Naive thymus-derived CD8-positive, alpha-beta T cell (primary cell): Measurements from ENCODE around the gene AIG1. TPM values are rescaled to one million over a fixed set of nuclear protein-coding genes. Genes with fewer than 3 reads are reported as not detected.
A peak's percentile ranks its signal among the peaks of the same experiment; 100 is the strongest.
"Not testable (repeated sequence)": the region's sequence is repeated elsewhere in the genome, so short reads cannot be mapped to it uniquely, and the experiment has no call there.

Experiments used
- ATAC-seq, 2 donors: fragments of 150-1000 bp; cut with Tn5 transposase in 1 of 2; sonication (Bioruptor Pico), chemical (Tn5 transposase) in 1 of 2; 1 replicate in 1 of 2; 2 replicates in 1 of 2; pipeline ENCODE4 v1.10.0; 2021; ENCODE audit warnings: mild to moderate bottlenecking in 2 of 2, moderate library complexity in 2 of 2
- POLR2A ChIA-PET: fragments of 350-600 bp; sonication (Branson Sonifier 250); formaldehyde crosslinking; loops from one replicate; lab custom pipeline; 2021; ENCODE audit warnings: antibody characterized with exemption; lab: Charles Lee
- DNase-seq, 10 donors: peaks; one replicate each; pipeline versions ENCODE4 v3.0.0 to v3.0.0-alpha.2; 2020 to 2022
- H3K27ac Mint-ChIP-seq, 10 donors: one replicate each; pipeline ENCODE4 v1.8.0; 2020 to 2022; ENCODE audit warnings: mild to moderate bottlenecking in 10 of 10, mixed read lengths in 10 of 10, moderate library complexity in 4 of 10, inconsistent platforms in 1 of 10
- H3K27me3 Mint-ChIP-seq, 5 donors: one replicate each; pipeline ENCODE4 v1.8.0; 2021 to 2022; ENCODE audit warnings: mixed read lengths in 5 of 5
- H3K36me3 Mint-ChIP-seq, 3 donors: one replicate each; pipeline ENCODE4 v1.8.0; 2020 to 2022; ENCODE audit warnings: mixed read lengths in 3 of 3, mild to moderate bottlenecking in 2 of 3, inconsistent platforms in 1 of 3
- H3K4me1 Mint-ChIP-seq, 4 donors: one replicate each; pipeline ENCODE4 v1.8.0; 2021 to 2022; ENCODE audit warnings: mixed read lengths in 4 of 4
- H3K4me3 Mint-ChIP-seq, 10 donors: one replicate each; pipeline ENCODE4 v1.8.0; 2020 to 2022; ENCODE audit warnings: mild to moderate bottlenecking in 10 of 10, mixed read lengths in 10 of 10, moderate library complexity in 6 of 10, inconsistent platforms in 1 of 10
- H3K9me3 Mint-ChIP-seq, 9 donors: one replicate each; pipeline ENCODE4 v1.8.0; 2020 to 2022; ENCODE audit warnings: mixed read lengths in 9 of 9, mild to moderate bottlenecking in 3 of 9, inconsistent platforms in 1 of 9, moderate library complexity in 1 of 9
- polyA plus RNA-seq, 3 donors: library from polyadenylated mRNA; unstranded; fragments of 300-500 nt; fragmentation: Illumina TruSeq; gene quantifications; one replicate each; pipeline ENCODE4 v1.2.3, GENCODE V29; 2021
- total RNA-seq, 8 experiments: library from RNA in 2 of 8; stranded (reverse) in 2 of 8; gene quantifications; one replicate each; pipeline ENCODE4 v1.2.3 and lab custom pipeline; 2021 to 2026

Gene AIG1
- total and polyA plus RNA-seq, 5 experiments from 2014 or later = 10.0 to 19.0 (median 14.5) TPM

DNA sequence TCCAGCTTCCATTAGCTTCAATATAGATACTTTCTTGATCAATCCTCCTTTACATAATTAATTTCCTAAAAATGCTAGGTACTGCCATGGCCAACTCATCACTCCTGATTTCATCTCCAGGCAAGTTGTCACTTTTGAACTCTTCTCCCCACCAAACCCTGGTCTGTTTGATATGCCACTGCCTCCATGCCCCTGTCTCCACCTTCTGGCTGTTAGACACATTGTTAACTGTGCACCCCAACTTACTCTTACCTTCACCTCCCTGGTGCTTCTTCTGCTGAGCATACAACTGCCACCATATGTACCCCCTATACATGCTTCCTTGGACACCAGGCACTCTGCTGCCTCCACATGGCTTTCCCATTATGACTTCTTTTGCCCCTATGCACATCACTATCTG, 21.9 kb upstream of the AIG1 start:
- Mint-ChIP-seq H3K36me3 (no peaks in the 10 kb centered on the region), H3K27me3 (peaks cover 0 to 12% (median 8%) of the 10 kb centered on the region in 5 donors), H3K4me1 (peaks cover 0 to 1% (median 0%) of the 10 kb centered on the region in 4 donors), H3K4me3 (no peak overlapping the region), H3K27ac (no peak overlapping the region), H3K9me3 (no peaks in the 10 kb centered on the region)
- ATAC-seq (peak; percentile 57 to 59), DNase-seq (peak in 1 of 10 donors; percentile 18)
- POLR2A ChIA-PET = no interaction called here

DNA sequence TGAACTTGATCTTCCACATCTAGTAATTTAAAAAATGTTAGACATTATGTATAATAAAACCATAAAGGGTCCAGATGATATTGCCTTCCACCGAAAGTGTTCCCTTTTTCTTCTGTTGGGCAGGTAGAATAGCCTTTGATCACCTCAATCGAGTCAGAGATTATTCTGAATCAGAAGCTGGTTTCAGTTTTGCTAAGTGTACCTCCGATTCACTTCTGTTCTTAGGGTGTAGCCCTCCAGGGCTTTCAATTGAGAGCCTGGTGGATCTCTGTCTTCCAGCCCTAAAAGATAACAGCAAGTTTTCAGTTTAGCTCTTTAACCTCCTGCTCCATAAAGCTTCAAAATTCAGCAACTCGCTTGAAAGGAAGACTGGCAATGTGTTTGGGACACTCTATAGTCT, 21.1 kb upstream of the AIG1 start:
- POLR2A ChIA-PET = no interaction called here
- peaks cover 0 to 4% (median 0%) of the 10 kb centered on the region in 9 donors for H3K9me3 Mint-ChIP-seq
- DNase-seq (no peak), ATAC-seq (no peak)
- no peak overlapping the region for H3K4me3 Mint-ChIP-seq
- peaks cover 0 to 20% (median 12%) of the 10 kb centered on the region in 5 donors for H3K27me3 Mint-ChIP-seq
- H3K4me1 Mint-ChIP-seq = peaks cover 0 to 1% (median 0%) of the 10 kb centered on the region in 4 donors
- H3K36me3 Mint-ChIP-seq = no peaks in the 10 kb centered on the region
- H3K27ac Mint-ChIP-seq = no peak overlapping the region

DNA sequence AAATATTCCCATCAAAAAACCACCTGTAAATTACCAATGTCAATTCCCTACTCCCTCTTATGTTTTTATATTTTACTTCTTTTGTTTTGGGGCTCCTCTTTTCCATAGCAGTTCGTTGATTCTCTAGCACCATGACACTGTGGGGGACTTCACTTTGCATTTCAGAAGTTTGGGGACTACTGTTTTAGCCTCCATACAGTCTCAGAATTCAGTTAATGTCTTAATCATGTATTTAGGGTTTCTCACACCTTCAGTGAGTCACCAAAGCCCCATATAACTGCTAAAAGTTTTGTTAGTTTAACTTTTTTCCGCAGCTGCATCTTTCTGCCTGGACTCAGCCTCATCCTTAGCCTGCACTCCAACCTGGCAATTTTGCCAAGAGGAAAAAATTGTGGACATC, 20.7 kb upstream of the AIG1 start:
- no peak for DNase-seq
- H3K4me1 Mint-ChIP-seq = peaks cover 0 to 1% (median 0%) of the 10 kb centered on the region in 4 donors
- peaks cover 3 to 24% (median 15%) of the 10 kb centered on the region in 5 donors for H3K27me3 Mint-ChIP-seq
- H3K27ac Mint-ChIP-seq = no peak overlapping the region
- no peaks in the 10 kb centered on the region for H3K36me3 Mint-ChIP-seq
- peaks cover 0 to 4% (median 0%) of the 10 kb centered on the region in 9 donors for H3K9me3 Mint-ChIP-seq
- no peak overlapping the region for H3K4me3 Mint-ChIP-seq
- ATAC-seq = no peak
- POLR2A ChIA-PET = no interaction called here

DNA sequence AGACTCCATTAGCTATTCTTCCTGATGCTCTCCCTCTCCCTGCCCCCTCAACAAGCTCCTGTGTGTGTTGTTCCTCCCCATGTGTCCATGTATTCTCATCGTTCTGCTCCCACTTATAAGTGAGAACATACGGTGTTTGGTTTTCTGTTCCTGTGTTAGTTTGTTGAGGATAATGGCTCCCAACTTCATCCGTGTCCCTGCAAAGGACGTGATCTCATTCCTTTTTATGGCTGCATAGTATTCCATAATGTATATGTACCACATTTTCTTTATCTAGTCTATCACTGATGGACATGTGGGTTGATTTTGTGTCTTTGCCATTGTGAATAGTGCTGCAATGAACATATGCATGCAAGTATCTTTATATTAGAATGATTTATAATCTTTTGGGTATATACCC, 16.3 kb upstream of the AIG1 start:
- POLR2A ChIA-PET = not testable (repeated sequence)

DNA sequence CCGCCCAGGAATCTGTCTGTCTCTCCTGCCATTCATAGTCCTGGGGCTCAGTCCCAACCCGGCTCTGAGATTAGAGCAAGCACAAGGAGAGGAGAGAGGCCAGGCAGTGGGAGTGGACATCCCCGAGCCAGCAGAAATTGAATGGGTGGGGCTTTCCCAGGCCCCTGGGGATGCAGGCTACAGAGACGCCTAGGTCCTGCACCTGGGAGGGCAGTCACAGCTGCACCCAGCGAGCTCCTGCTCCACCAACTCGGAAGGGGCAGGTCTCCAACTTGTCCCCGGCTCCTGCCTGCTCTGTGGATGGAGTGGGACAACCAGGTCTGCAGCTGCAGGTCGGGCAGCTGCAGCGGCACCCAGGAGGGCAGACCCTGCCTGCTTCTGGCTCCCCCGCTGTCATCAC, 11.1 kb upstream of the AIG1 start:
- peaks cover 3 to 14% (median 5%) of the 10 kb centered on the region in 4 donors for H3K4me1 Mint-ChIP-seq
- no peak for ATAC-seq

More for the DNA sequence above, 16.3 kb upstream of the AIG1 start:
- not testable (repeated sequence) for H3K9me3 Mint-ChIP-seq, DNase-seq, H3K27ac Mint-ChIP-seq, H3K4me1 Mint-ChIP-seq, H3K36me3 Mint-ChIP-seq, ATAC-seq, H3K4me3 Mint-ChIP-seq
- H3K27me3 Mint-ChIP-seq = peaks cover 3 to 28% (median 15%) of the 10 kb centered on the region in 5 donors

DNA sequence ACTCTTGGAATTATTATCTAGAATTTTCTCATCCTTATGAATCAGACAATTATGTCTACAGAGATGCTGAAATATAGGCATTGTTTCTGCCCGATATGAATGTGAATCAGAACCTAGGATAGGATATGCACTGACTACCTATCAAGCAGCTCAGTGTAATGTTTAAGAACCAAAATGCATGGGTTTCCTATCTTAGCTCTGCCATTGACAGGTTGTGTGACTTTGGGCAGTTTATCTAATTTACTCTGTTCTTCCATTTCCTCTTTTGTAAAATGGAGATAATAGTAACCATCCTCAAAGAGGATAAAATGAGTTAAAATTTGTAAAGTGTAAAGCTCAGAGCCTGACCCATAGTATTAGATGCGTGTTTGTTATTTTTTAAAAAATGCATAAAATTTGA, 10.2 kb upstream of the AIG1 start:
- peaks cover 0 to 5% (median 2%) of the 10 kb centered on the region in 3 donors for H3K36me3 Mint-ChIP-seq
- peaks cover 3 to 14% (median 5%) of the 10 kb centered on the region in 4 donors for H3K4me1 Mint-ChIP-seq
- H3K27me3 Mint-ChIP-seq = peaks cover 0 to 12% (median 5%) of the 10 kb centered on the region in 5 donors
- POLR2A ChIA-PET = no interaction called here
- DNase-seq = no peak
- no peak overlapping the region for H3K4me3 Mint-ChIP-seq
- H3K27ac Mint-ChIP-seq = no peak overlapping the region
- H3K9me3 Mint-ChIP-seq = peaks cover 0 to 7% (median 0%) of the 10 kb centered on the region in 9 donors
- no peak for ATAC-seq

More for the DNA sequence above, 11.1 kb upstream of the AIG1 start:
- H3K36me3 Mint-ChIP-seq = peaks cover 0 to 5% (median 5%) of the 10 kb centered on the region in 3 donors
- no peak overlapping the region for H3K27ac Mint-ChIP-seq
- H3K9me3 Mint-ChIP-seq = peaks cover 0 to 7% (median 0%) of the 10 kb centered on the region in 9 donors
- no peak for DNase-seq
- POLR2A ChIA-PET = no interaction called here
- no peak overlapping the region for H3K4me3 Mint-ChIP-seq
- peaks cover 3 to 16% (median 11%) of the 10 kb centered on the region in 5 donors for H3K27me3 Mint-ChIP-seq

DNA sequence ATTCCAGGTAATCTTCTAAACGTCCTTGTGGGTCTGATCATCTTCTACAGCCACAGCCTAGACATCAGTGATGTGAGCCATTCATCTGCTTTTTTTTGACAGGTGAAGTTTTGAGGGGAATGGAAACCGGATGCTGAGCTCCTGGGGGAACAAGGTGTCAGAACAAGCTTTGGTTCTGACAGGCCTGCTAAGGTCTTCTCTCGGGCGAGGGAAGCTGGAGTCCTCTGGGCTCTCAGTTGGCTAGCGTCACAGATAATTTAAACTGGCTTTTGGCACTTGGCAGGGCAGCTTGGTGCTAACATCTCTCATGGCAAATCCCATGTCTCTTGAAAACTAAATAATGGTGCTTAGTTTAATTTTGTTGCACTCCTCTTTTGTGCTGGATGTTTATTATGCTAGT, 8.4 kb upstream of the AIG1 start:
- Mint-ChIP-seq H3K36me3 (peaks cover 0 to 4% (median 2%) of the 10 kb centered on the region in 3 donors), H3K9me3 (peaks cover 0 to 6% (median 0%) of the 10 kb centered on the region in 9 donors), H3K4me3 (no peak overlapping the region), H3K27ac (no peak overlapping the region), H3K4me1 (peaks cover 3 to 14% (median 5%) of the 10 kb centered on the region in 4 donors), H3K27me3 (peaks cover 0 to 5% (median 0%) of the 10 kb centered on the region in 5 donors)
- POLR2A ChIA-PET = no interaction called here
- ATAC-seq = no peak
- no peak for DNase-seq

DNA sequence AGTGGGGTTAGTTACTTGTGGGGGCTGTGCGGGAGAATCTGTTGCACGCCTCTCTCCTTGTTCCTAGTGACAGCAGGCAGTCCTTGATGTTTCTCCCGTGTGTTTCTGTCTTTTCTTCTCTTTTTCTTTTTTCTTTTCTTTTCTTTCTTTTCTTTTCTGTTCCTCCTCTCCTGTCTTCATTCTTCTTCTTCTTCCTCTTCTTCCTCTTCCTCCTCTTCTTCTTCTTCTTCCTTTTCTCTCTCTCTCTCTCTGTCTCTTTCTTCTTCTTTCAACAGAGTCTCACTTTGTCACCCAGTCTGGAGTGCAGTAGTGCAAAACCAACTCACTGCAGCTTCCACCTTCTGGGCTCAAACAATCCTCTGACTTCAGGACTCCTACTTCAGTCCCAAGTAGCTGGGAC, 6.8 kb upstream of the AIG1 start:
- POLR2A ChIA-PET = no interaction called here
- DNase-seq (no peak), ATAC-seq (no peak)
- Mint-ChIP-seq H3K9me3 (no peaks in the 10 kb centered on the region), H3K27me3 (peaks cover 0 to 5% (median 0%) of the 10 kb centered on the region in 5 donors), H3K4me1 (peaks cover 4 to 14% (median 5%) of the 10 kb centered on the region in 4 donors), H3K4me3 (no peak overlapping the region), H3K36me3 (no peaks in the 10 kb centered on the region), H3K27ac (peak overlapping the region in 3 of 10 donors; percentile 3 to 60 (median 25))

DNA sequence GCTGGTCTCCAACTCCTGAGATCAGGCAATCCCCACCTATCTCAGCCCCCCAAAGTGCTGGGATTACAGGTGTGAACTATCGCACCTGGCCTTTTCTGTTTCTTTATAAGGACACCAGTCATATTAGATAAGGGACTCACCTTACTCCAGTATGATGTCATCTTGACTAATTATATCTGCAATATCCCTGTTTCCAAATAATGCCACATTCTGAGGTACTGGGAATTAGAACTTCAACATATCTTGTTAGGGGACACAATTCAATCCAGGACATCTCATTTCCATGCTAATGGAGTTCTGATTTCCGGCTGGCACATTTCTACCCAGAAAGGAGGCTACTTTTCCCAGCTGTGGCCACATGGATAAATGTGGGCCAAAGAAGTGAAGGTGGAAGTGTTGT, 6.4 kb upstream of the AIG1 start:
- ATAC-seq (no peak), DNase-seq (no peak)
- H3K27me3 Mint-ChIP-seq = peaks cover 0 to 2% (median 0%) of the 10 kb centered on the region in 5 donors
- no peaks in the 10 kb centered on the region for H3K9me3 Mint-ChIP-seq
- no peak overlapping the region for H3K4me3 Mint-ChIP-seq
- POLR2A ChIA-PET = no interaction called here
- H3K4me1 Mint-ChIP-seq = peaks cover 4 to 14% (median 5%) of the 10 kb centered on the region in 4 donors
- no peaks in the 10 kb centered on the region for H3K36me3 Mint-ChIP-seq
- H3K27ac Mint-ChIP-seq = peak overlapping the region in 1 of 10 donors; percentile 3

DNA sequence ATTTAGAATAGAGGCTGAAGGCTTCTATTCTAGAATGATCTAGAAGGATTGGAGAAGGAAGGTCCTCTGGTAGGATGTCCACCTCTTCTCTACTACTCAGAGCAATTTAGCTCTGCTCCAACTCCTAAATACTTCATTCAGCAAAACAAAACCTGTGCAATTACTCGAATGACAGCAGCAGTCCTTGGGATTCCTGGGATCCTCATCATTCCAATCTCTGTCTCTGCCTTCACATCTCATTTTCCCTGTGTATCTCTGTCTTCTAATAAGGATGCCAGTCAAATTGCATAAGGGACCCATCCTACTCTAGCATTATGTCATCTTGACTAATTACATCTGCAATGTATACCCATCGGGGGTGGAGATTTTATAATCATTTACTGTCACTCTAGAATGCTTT, 5.5 kb upstream of the AIG1 start:
- Mint-ChIP-seq H3K36me3 (no peaks in the 10 kb centered on the region), H3K27ac (no peak overlapping the region), H3K27me3 (peaks cover 0 to 2% (median 0%) of the 10 kb centered on the region in 5 donors), H3K4me3 (no peak overlapping the region), H3K9me3 (no peaks in the 10 kb centered on the region), H3K4me1 (peaks cover 4 to 22% (median 13%) of the 10 kb centered on the region in 4 donors)
- ATAC-seq (no peak), DNase-seq (no peak)
- POLR2A ChIA-PET = no interaction called here

DNA sequence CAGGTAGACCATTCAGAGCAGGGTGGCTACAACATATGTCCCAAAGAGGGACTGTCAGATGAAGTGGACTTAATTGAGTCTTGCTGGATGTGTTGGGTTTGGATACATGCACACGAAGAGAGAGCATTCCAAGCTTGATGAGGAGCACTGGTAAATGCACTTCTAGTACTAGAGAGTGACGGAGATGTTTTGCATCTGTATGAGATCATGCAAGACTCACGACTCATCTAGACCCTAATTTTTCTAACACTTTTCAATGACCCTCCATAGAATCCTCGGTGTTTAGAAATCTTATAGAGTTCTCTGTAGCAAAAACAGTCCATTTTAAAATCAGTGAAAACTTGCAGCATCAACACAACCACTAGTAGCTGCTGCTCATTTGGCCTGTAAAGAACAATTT, 4.8 kb upstream of the AIG1 start:
- Mint-ChIP-seq H3K9me3 (no peaks in the 10 kb centered on the region), H3K4me3 (no peak overlapping the region), H3K27ac (no peak overlapping the region), H3K27me3 (peaks cover 0 to 2% (median 0%) of the 10 kb centered on the region in 5 donors), H3K36me3 (no peaks in the 10 kb centered on the region), H3K4me1 (peaks cover 4 to 25% (median 16%) of the 10 kb centered on the region in 4 donors)
- DNase-seq (no peak), ATAC-seq (no peak)
- POLR2A ChIA-PET = no interaction called here

DNA sequence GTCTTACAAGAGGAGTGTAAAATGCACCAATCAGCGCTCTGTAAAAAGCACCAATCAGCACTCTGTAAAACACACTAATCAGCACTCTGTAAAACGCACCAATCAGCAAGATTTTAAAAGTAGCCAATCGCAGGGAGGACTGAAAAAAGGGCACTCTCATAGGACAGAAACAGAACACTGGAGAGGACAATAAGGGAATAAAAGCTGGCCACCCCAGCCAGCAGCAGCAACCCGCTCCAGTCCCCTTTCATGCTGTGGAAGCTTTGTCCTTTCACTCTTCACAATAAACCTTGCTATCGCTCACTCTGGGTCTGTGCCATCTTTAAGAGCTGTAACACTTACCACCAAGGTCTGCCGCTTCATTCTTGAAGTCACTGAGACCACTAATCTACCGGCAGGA, 1.7 kb upstream of the AIG1 start:
- Mint-ChIP-seq H3K36me3 (no peaks in the 10 kb centered on the region), H3K27me3 (no peaks in the 10 kb centered on the region), H3K4me3 (peak overlapping the region in 5 of 10 donors; percentile 27 to 72 (median 43)), H3K27ac (peak overlapping the region in 4 of 10 donors; percentile 48 to 98 (median 74)), H3K4me1 (peaks cover 10 to 30% (median 23%) of the 10 kb centered on the region in 4 donors), H3K9me3 (no peaks in the 10 kb centered on the region)
- POLR2A ChIA-PET = no interaction called here
- DNase-seq (no peak), ATAC-seq (no peak)

DNA sequence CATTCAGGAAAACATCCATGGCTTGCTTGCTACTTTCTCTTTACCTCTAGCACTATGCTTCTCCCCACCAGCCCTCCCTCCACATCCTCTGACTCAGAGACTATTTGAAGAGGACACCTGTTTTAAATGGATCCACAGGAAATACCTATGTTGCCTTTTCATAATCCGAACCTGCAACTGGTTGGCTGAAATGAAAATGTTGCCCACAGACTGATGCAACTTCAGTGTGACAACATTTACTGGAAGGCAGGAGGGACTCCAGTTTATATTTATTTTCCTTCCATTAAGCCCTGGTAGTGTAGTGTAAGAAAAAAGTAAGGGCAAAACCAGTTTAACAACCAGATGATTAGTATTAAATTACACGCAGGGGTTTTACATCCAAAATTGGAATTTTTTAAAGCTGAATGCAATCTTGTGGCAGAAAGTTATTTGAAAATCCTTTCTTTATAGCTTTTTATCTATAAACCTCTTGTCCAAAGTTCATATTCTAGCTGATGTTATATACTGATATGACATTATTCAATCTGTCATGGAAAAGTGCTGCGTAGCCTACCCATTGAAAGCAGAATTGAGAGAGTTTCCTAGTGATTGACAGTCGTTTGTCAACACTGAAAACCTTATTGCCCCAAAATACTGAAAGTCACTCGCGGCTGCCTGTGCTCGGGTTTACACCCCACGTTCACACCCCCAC, 881 bp upstream of the AIG1 start:
- no peaks in the 10 kb centered on the region for H3K27me3 Mint-ChIP-seq
- H3K36me3 Mint-ChIP-seq = no peaks in the 10 kb centered on the region
- H3K27ac Mint-ChIP-seq = peak overlapping the region; percentile 90 to 98 (median 95)
- peaks cover 13 to 28% (median 23%) of the 10 kb centered on the region in 4 donors for H3K4me1 Mint-ChIP-seq
- ATAC-seq (peak; percentile 16 to 34), DNase-seq (peak in 4 of 10 donors; percentile 4 to 34 (median 18))
- H3K4me3 Mint-ChIP-seq = peak overlapping the region; percentile 88 to 97 (median 94)
- POLR2A ChIA-PET = interaction anchor here (0.8 to 1.7 kb wide), 3 partner anchors 19 to 391 kb away, joined by 3 to 4 read pairs (median 4); partner anchors contain the start of genes ADAT2 and PEX3
- H3K9me3 Mint-ChIP-seq = no peaks in the 10 kb centered on the region
